Stimulated activated CD8-positive, alpha-beta memory T cell treated with anti-CD3 and anti-CD28 coated beads, Interleukin-15, amount 100 ng/mL, for 48 hours (primary cell): ENCODE results near the gene OR1G1.
"Not testable (repeated sequence)": the region's sequence is repeated elsewhere in the genome, so short reads cannot be mapped to it uniquely, and the experiment has no call there.

ENCODE experiments used
- DNase-seq, 2 donors: peaks; one replicate each; pipeline ENCODE4 v3.0.0-alpha.2; 2020; ENCODE audit warnings: low read depth in 2 of 2

Gene OR1G1

DNA sequence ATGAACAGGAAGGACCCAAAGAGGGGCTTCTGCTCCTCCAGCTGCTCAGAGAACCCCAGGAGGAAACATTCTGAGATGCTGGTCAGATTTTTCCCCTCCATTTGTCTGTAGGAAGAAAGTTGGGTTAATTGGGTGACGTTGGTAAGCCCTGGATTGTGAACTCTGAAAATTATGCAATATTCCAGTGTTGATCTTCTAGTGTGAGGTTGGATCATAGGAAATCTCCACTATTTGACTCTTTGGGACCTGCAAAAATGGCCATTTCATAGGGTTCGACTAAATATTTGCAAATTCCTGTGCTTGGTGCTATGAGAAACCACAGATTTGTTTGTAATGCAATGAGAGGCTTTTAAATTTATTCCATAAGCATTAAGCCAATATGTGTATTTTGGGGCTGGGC, at the start of gene OR1G1:
Gene OR1G1 (minus strand): TSS at position 101 of the 400 bp plus-strand sequence. CDS start 0 bp downstream, at position 101.
- DNase-seq, result no peak

- no peak for DNase-seq
Measured at GRCh38 chr17:3167574-3167973, 40.2 kb upstream of the OR1G1 start.

- DNase-seq, result no peak
Measured at GRCh38 chr17:3157218-3157617, 29.9 kb upstream of the OR1G1 start.

DNA sequence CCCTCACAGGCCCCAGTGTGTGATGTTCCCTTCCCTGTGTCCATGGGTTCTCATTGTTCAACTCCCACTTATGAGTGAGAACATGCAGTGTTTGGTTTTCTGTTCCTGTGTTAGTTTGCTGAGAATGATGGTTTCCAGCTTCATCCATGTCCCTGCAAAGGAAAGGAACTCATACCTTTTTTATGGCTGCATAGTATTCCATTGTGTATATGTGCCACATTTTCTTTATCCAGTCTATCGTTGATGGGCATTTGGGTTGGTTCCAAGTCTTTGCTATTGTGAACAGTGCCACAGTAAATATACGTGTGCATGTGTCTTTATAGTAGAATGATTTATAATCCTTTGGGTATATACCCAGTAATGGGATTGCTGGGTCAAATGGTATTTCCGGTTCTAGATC, 10.1 kb upstream of the OR1G1 start:
- DNase-seq, result not testable (repeated sequence)

DNA sequence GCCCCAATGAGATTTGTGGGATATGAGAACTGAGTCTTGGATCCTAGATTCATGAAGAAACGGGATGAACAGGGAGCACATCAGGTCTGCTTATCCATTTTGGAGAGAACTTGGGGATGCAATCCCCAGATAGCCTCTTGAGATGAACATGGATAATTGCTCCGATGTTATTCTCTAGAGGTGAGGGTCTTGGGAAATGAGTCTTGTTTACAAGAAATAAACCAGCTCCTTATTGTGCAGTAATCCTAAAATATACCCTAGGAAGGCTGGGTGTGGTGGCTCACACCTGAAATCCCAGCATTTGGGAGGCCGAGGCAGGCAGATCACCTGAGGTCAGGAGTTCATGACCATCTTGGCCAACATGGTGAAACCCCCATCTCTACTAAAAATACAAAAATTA, 23.0 kb downstream of the OR1G1 start, which contains the start of gene OR1D2:
Gene OR1D2 (minus strand): TSS at position 101 of the 400 bp plus-strand sequence. CDS start 11,426 bp downstream, outside the sequence.
- no peak for DNase-seq
